ENCODE data around the gene SCN3A.

The SCN3A gene

GRCh38 chr2:165056564-165056963 is 147.3 kb downstream of the SCN3A start:
- TF ChIP-seq POLR2AphosphoS5 (IDR thresholded peaks at IDR 0.05; ENCODE audit: borderline replicate concordance, low read depth, low read length), result no peak
- no peak for TF ChIP-seq EZH2 (IDR thresholded peaks at IDR 0.05)
- TF ChIP-seq FOXP2 (optimal IDR thresholded peaks at IDR 0.05; ENCODE audit: control extremely low read depth, extremely low read length, insufficient read depth), result no peak
- Histone ChIP-seq H3K36me3 (ENCODE audit: insufficient read depth, low read length) (no peaks in the 10 kb centered on the region), H3K27ac (no peak overlapping the region), H3K9ac (ENCODE audit: insufficient read length) (no peak overlapping the region), H3K4me3 (no peak overlapping the region), H3K9me3 (ENCODE audit: low read depth, low read length) (no peaks in the 10 kb centered on the region)
- DNase-seq (ENCODE audit: low read depth, low spot score), result no peak

- no peak overlapping the region for H3K9ac ChIP-seq (ENCODE audit: insufficient read length)
- no peak for DNase-seq (ENCODE audit: low read depth, low spot score)
- no peaks in the 10 kb centered on the region for H3K36me3 ChIP-seq (ENCODE audit: insufficient read depth, low read length)
- H3K9me3 ChIP-seq (ENCODE audit: low read depth, low read length), result no peaks in the 10 kb centered on the region
- H3K27ac ChIP-seq, result peak overlapping the region; percentile 32; the same call in 1 of the 2 replicates
- TF ChIP-seq POLR2AphosphoS5 (IDR thresholded peaks at IDR 0.05; ENCODE audit: borderline replicate concordance, low read depth, low read length) (no peak), EZH2 (IDR thresholded peaks at IDR 0.05) (no peak), FOXP2 (optimal IDR thresholded peaks at IDR 0.05; ENCODE audit: control extremely low read depth, extremely low read length, insufficient read depth) (no peak)
- H3K4me3 ChIP-seq, result peak overlapping the region; percentile 34; the same call in 1 of the 2 replicates
Observed at GRCh38 chr2:165055082-165055851, 148.6 kb downstream of the SCN3A start.

- DNase-seq (ENCODE audit: low read depth, low spot score), result no peak
- no peak for TF ChIP-seq EZH2 (IDR thresholded peaks at IDR 0.05)
- TF ChIP-seq FOXP2 (optimal IDR thresholded peaks at IDR 0.05; ENCODE audit: control extremely low read depth, extremely low read length, insufficient read depth), result no peak
- no peak for TF ChIP-seq POLR2AphosphoS5 (IDR thresholded peaks at IDR 0.05; ENCODE audit: borderline replicate concordance, low read depth, low read length)
- no peaks in the 10 kb centered on the region for H3K36me3 ChIP-seq (ENCODE audit: insufficient read depth, low read length)
- no peak overlapping the region for H3K9ac ChIP-seq (ENCODE audit: insufficient read length)
- peak overlapping the region; percentile 34; the same call in 1 of the 2 replicates for H3K4me3 ChIP-seq
- H3K27ac ChIP-seq, result peak overlapping the region; percentile 32; the same call in 1 of the 2 replicates
- no peaks in the 10 kb centered on the region for H3K9me3 ChIP-seq (ENCODE audit: low read depth, low read length)
Observed at GRCh38 chr2:165054652-165055051, 149.2 kb downstream of the SCN3A start.

DNA sequence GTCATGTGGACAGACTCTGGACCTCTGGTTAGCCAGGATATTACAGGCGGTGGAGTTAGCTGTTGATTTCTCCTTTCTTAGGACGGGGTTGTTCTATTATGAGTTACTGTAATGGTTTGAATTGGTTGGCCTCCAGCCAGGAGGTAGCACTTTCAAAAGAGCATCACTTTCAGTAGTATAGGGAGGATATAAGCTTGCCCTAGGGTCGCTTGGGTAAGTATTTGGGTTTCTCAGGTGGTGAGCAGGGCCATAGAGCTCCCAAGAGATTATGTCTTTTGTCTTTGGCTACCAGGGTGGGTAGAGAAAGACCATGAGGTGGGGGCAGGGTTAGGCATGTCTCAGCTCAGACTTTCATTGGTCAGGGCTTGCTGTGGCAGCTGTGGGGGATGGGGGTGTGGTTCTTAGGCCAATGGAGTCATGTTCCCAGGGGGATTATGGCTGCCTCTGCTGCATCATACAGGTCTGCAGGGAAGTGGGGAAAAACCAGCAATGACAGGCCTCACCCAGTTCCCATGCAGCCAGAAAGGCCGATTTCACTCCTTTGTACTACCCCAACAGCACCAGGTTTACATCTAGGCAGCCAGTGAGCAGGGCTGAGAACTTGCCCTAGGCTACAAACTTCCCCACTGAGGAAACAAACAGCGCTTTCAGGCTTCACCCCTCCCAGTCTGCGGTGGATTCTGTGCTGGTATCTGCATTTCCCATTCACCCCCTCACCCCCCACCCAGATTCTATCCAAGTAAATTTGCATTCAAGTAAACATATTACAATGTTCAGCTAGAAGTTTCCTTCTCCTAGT is 159.1 kb downstream of the SCN3A start:
- Histone ChIP-seq H3K36me3 (ENCODE audit: insufficient read depth, low read length) (no peaks in the 10 kb centered on the region), H3K27ac (no peak overlapping the region), H3K9ac (ENCODE audit: insufficient read length) (no peak overlapping the region), H3K4me3 (no peak overlapping the region), H3K9me3 (ENCODE audit: low read depth, low read length) (no peaks in the 10 kb centered on the region)
- TF ChIP-seq FOXP2 (optimal IDR thresholded peaks at IDR 0.05; ENCODE audit: control extremely low read depth, extremely low read length, insufficient read depth) (peak; percentile 40), POLR2AphosphoS5 (IDR thresholded peaks at IDR 0.05; ENCODE audit: borderline replicate concordance, low read depth, low read length) (no peak)
- peak; percentile 39 for DNase-seq (ENCODE audit: low read depth, low spot score)

All from SK-N-MC (cell line).